Aortic smooth muscle cell (primary cell): ENCODE measurements around the gene ATF5. TPM values are rescaled to one million over a fixed set of nuclear protein-coding genes. Genes with fewer than 3 reads are reported as not detected.

Source experiments
- total RNA-seq: library from RNA; depleted of rRNA; stranded (reverse); fragments of >200 nt; gene quantifications from 2 replicates; pipeline ENCODE4 v1.2.3, GENCODE V29; 2014

ATF5 gene, protein sequence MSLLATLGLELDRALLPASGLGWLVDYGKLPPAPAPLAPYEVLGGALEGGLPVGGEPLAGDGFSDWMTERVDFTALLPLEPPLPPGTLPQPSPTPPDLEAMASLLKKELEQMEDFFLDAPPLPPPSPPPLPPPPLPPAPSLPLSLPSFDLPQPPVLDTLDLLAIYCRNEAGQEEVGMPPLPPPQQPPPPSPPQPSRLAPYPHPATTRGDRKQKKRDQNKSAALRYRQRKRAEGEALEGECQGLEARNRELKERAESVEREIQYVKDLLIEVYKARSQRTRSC
- total RNA-seq, result 2.9 and 3.1 TPM in 2 replicates

DNA sequence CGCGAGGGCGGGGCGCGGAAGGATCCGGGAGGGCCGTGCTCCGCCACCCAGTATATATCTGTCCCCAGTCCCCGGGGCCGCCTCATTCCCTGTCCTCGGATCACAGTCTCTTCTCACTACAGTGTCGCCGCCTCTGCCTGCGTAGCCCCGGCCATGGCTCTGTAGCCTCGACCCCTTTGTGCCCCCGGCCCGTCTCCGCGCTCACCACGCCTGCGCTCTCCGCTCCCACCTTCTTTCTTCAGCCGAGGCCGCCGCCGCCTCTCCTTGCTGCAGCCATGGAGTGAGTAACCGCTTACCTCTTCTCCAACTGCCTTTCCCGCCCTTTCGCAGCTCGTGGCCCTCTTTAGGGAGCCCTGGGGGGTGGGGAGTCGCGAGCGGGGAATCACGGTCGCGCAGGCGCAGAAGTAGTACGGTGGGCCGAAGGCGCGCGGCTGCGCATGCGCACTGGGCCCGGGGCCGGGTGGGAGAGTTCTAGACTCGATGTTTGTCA lies at the start of gene ATF5, which contains the start of gene NUP62:
ATF5 (plus strand) TSS at position 85 of the 490 bp plus-strand sequence. CDS start 1,646 bp downstream, outside the sequence.
NUP62 (minus strand) TSS at position 384 of the 490 bp plus-strand sequence. CDS start 19,697 bp downstream, outside the sequence.

DNA sequence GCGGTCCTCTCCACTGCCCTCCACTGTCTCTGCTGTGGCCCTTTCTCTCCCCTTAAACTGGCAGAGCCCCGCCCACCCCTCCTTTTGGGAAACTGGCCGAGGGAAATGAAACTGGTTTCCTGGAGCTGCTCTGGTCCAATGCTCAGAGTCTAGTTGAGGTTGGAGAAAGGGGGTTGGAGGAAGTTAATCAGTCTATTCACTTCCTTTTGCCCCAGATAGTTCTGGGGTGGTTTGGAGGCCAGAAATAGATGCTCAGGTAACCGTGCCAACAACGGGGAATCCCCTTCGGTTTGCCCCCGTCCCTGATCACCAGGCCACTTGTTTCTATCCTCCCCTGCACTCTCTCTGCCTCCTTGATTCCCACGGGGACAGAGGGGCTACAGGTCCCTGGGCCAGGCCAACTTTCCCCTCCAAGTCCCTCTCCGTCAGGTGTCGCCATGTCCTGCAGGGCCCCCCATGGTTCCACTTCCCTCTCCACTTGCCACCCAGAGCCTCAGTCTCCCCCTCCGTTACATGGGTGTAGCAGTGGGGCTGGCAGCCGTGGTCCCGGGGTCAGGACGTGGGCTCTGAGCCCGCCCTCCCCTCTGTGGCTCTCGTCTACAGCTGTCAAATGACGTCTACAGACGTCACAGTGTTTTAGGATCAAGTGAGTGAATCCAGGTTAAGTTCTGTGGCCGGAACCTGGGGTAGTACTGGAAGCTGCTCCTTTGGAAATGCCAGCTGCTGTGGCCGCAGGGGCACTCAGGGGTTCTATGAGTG lies 32.0 kb upstream of the ATF5 start, which contains the start of gene IL4I1:
IL4I1 (minus strand) TSS at position 25 of the 759 bp plus-strand sequence. CDS start 727 bp downstream, outside the sequence.

GRCh38 chr19:49960980-49961379 lies 32.0 kb downstream of the ATF5 start, which contains the start of gene SIGLEC11:
TSS of gene SIGLEC11 (minus strand) at chr19:49961172. CDS start at chr19:49961081, 91 bp downstream.

Other genes with a start within 250 kb of the ATF5 start
- 0.25 and 0.40 TPM in 2 replicates for gene ADM5, start 239.6 kb upstream of the ATF5 start, total RNA-seq
- 10.4 and 21.8 TPM in 2 replicates for gene CPT1C, start 238.1 kb upstream of the ATF5 start, total RNA-seq
- gene TSKS, start 165.9 kb upstream of the ATF5 start, total RNA-seq, result 0.06 and 0.13 TPM in 2 replicates
- gene AP2A1, start 162.2 kb upstream of the ATF5 start, total RNA-seq, result 78.3 and 86.3 TPM in 2 replicates
- 24.3 and 25.8 TPM in 2 replicates for gene FUZ, start 115.9 kb upstream of the ATF5 start, total RNA-seq
- 16.5 and 16.6 TPM in 2 replicates for gene MED25, start 110.9 kb upstream of the ATF5 start, total RNA-seq
- gene PTOV1, start 78.0 kb upstream of the ATF5 start, total RNA-seq, result 51.7 and 55.0 TPM in 2 replicates
- 52.4 and 58.9 TPM in 2 replicates for gene PNKP, start 61.6 kb upstream of the ATF5 start, total RNA-seq
- gene AKT1S1, start 51.9 kb upstream of the ATF5 start, total RNA-seq, result 11.0 and 12.4 TPM in 2 replicates
- gene TBC1D17, start 51.5 kb upstream of the ATF5 start, total RNA-seq, result 9.4 and 12.5 TPM in 2 replicates
- gene IL4I1, start 32.3 kb upstream of the ATF5 start, total RNA-seq, result 0.13 and 0.56 TPM in 2 replicates
- 21.2 and 23.6 TPM in 2 replicates for gene NUP62, start 299 bp downstream of the ATF5 start, total RNA-seq
- gene SIGLEC11, start 32.0 kb downstream of the ATF5 start, total RNA-seq, result not detected in 2 replicates
- gene VRK3, start 96.2 kb downstream of the ATF5 start, total RNA-seq, result 17.0 and 19.8 TPM in 2 replicates
- gene ZNF473, start 96.8 kb downstream of the ATF5 start, total RNA-seq, result 6.0 and 6.7 TPM in 2 replicates
- not detected in 2 replicates for gene IZUMO2, start 234.1 kb downstream of the ATF5 start, total RNA-seq